ENCODE results near the gene TRAPPC14.

TRAPPC14 gene

GRCh38 chr7:100126931-100127865 lies 31.3 kb downstream of the TRAPPC14 start, which contains the start of gene MBLAC1 (continued):
- TF ChIP-seq ZNF18 (tag by site-specific recombination; IDR thresholded peaks at IDR 0.05) (peak; percentile 66; the same call in 1 of the 2 replicates), ZSCAN18 (tag by site-specific recombination; IDR thresholded peaks at IDR 0.05) (no peak), ZNF473 (tag by site-specific recombination; IDR thresholded peaks at IDR 0.05) (no peak), ZNF501 (tag by site-specific recombination; IDR thresholded peaks at IDR 0.05) (peak; percentile 98), ZNF433 (tag by site-specific recombination; IDR thresholded peaks at IDR 0.05; ENCODE audit: low read depth) (no peak), ZNF169 (tag by site-specific recombination; IDR thresholded peaks at IDR 0.05) (no peak), ZNF626 (tag by site-specific recombination; IDR thresholded peaks at IDR 0.05) (no peak), ZNF510 (tag by site-specific recombination; IDR thresholded peaks at IDR 0.05; ENCODE audit: insufficient replicate concordance) (no peak), ZNF248 (tag by site-specific recombination; IDR thresholded peaks at IDR 0.05) (no peak), ZBTB49 (tag by site-specific recombination; IDR thresholded peaks at IDR 0.05; ENCODE audit: low read depth) (no peak), FEZF1 (tag by site-specific recombination; IDR thresholded peaks at IDR 0.05) (no peak), ZBTB26 (tag by site-specific recombination; optimal IDR thresholded peaks at IDR 0.05) (peak; percentile 92), RBAK (tag by site-specific recombination; IDR thresholded peaks at IDR 0.05) (no peak), ZNF398 (tag by site-specific recombination; IDR thresholded peaks at IDR 0.05) (peak; percentile 22; the same call in 1 of the 2 replicates), ZNF121 (tag by site-specific recombination; IDR thresholded peaks at IDR 0.05) (0 out of 2 replicates have a peak, but pooled peaks have one; percentile 11), ZBTB7A (tag by site-specific recombination; IDR thresholded peaks at IDR 0.05; ENCODE audit: low read depth) (peak; percentile 90), ZNF837 (tag by site-specific recombination; IDR thresholded peaks at IDR 0.05) (peak; percentile 74; the same call in 1 of the 2 replicates), ZNF768 (tag by site-specific recombination; IDR thresholded peaks at IDR 0.05) (no peak), ZNF350 (tag by site-specific recombination; IDR thresholded peaks at IDR 0.05) (no peak), ZNF785 (tag by site-specific recombination; IDR thresholded peaks at IDR 0.05) (no peak), HOXD13 (CRISPR knock-in tag; IDR thresholded peaks at IDR 0.05; ENCODE audit: borderline replicate concordance) (no peak), ZNF585B (tag by site-specific recombination; IDR thresholded peaks at IDR 0.05) (no peak), YY2 (tag by site-specific recombination; IDR thresholded peaks at IDR 0.05) (no peak; the same call in 1 of the 2 replicates), ZFP37 (tag by site-specific recombination; IDR thresholded peaks at IDR 0.05) (peak; percentile 67), ZNF654 (tag by site-specific recombination; IDR thresholded peaks at IDR 0.05; ENCODE audit: low read depth) (no peak), ZBTB1 (tag by site-specific recombination; IDR thresholded peaks at IDR 0.05) (no peak), ZNF184 (tag by site-specific recombination; IDR thresholded peaks at IDR 0.05) (0 out of 2 replicates have a peak, but pooled peaks have one; percentile 1)
- TF ChIP-seq, protein P1, sequence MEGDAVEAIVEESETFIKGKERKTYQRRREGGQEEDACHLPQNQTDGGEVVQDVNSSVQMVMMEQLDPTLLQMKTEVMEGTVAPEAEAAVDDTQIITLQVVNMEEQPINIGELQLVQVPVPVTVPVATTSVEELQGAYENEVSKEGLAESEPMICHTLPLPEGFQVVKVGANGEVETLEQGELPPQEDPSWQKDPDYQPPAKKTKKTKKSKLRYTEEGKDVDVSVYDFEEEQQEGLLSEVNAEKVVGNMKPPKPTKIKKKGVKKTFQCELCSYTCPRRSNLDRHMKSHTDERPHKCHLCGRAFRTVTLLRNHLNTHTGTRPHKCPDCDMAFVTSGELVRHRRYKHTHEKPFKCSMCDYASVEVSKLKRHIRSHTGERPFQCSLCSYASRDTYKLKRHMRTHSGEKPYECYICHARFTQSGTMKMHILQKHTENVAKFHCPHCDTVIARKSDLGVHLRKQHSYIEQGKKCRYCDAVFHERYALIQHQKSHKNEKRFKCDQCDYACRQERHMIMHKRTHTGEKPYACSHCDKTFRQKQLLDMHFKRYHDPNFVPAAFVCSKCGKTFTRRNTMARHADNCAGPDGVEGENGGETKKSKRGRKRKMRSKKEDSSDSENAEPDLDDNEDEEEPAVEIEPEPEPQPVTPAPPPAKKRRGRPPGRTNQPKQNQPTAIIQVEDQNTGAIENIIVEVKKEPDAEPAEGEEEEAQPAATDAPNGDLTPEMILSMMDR (tag by site-specific recombination; IDR thresholded peaks at IDR 0.05), result no peak; the same call in 1 of the 2 replicates

All from HEK293 (cell line).